Measurements from ENCODE around the gene HP. TPM values are rescaled to one million over a fixed set of nuclear protein-coding genes. Genes with fewer than 3 reads are reported as not detected.
A peak's percentile ranks its signal among the peaks of the same experiment; 100 is the strongest.
"Not testable (repeated sequence)": the region's sequence is repeated elsewhere in the genome, so short reads cannot be mapped to it uniquely, and the experiment has no call there.

HP gene
- total RNA-seq, 1 experiment from 2014 or later, result 10.0 TPM

DNA sequence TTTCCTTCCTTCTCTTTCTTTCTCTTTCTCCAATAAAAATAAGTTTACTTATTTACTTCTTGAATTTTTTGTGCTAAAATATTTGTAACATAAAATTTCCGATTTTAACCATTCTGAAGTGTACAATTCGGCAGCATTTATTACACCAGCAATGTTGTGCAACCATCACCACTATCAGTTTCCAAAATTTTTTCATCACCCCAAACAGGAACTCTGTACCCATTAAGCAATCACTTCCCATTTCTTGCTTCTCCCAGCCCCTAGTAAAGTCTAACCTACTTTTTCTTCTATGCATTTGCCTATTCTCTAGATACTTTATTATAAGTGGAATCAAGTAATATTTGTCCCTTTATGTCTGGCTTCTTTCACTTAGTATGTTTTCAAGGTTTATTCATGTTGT lies 2.5 kb upstream of the HP start:
- Mint-ChIP-seq H3K27me3 (ENCODE audit: low read depth) (peaks cover 16% of the 10 kb centered on the region), H3K27ac (no peak overlapping the region), H3K9me3 (peaks cover 12% of the 10 kb centered on the region), H3K4me1 (no peaks in the 10 kb centered on the region), H3K4me3 (no peak overlapping the region), H3K36me3 (no peaks in the 10 kb centered on the region)
- no peak for DNase-seq (ENCODE audit: low spot score)
- ChIA-PET POLR2A (no interaction called here), CTCF (no interaction called here)
- ATAC-seq, result no peak
- TF ChIP-seq, protein P1, sequence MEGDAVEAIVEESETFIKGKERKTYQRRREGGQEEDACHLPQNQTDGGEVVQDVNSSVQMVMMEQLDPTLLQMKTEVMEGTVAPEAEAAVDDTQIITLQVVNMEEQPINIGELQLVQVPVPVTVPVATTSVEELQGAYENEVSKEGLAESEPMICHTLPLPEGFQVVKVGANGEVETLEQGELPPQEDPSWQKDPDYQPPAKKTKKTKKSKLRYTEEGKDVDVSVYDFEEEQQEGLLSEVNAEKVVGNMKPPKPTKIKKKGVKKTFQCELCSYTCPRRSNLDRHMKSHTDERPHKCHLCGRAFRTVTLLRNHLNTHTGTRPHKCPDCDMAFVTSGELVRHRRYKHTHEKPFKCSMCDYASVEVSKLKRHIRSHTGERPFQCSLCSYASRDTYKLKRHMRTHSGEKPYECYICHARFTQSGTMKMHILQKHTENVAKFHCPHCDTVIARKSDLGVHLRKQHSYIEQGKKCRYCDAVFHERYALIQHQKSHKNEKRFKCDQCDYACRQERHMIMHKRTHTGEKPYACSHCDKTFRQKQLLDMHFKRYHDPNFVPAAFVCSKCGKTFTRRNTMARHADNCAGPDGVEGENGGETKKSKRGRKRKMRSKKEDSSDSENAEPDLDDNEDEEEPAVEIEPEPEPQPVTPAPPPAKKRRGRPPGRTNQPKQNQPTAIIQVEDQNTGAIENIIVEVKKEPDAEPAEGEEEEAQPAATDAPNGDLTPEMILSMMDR (IDR thresholded peaks at IDR 0.05), result no peak
- no peak for TF ChIP-seq SP1 (CRISPR knock-in tag; conservative IDR thresholded peaks at IDR 0.05)
- TF ChIP-seq, protein P2, sequence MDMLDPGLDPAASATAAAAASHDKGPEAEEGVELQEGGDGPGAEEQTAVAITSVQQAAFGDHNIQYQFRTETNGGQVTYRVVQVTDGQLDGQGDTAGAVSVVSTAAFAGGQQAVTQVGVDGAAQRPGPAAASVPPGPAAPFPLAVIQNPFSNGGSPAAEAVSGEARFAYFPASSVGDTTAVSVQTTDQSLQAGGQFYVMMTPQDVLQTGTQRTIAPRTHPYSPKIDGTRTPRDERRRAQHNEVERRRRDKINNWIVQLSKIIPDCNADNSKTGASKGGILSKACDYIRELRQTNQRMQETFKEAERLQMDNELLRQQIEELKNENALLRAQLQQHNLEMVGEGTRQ (CRISPR knock-in tag; IDR thresholded peaks at IDR 0.05), result no peak
- TF ChIP-seq ZNF317 (CRISPR knock-in tag; IDR thresholded peaks at IDR 0.05; ENCODE audit: borderline replicate concordance, low read depth), result no peak
- no peak for TF ChIP-seq SOX15 (CRISPR knock-in tag; IDR thresholded peaks at IDR 0.05)
- no peak for TF ChIP-seq AR (CRISPR knock-in tag; IDR thresholded peaks at IDR 0.05)
- TF ChIP-seq, protein P3, sequence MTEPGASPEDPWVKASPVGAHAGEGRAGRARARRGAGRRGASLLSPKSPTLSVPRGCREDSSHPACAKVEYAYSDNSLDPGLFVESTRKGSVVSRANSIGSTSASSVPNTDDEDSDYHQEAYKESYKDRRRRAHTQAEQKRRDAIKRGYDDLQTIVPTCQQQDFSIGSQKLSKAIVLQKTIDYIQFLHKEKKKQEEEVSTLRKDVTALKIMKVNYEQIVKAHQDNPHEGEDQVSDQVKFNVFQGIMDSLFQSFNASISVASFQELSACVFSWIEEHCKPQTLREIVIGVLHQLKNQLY (CRISPR knock-in tag; IDR thresholded peaks at IDR 0.05), result no peak
- TF ChIP-seq NFATC4 (CRISPR knock-in tag; IDR thresholded peaks at IDR 0.05), result no peak
- TF ChIP-seq GRHL2 (CRISPR knock-in tag; IDR thresholded peaks at IDR 0.05; ENCODE audit: insufficient replicate concordance, severe bottlenecking), result no peak
- TF ChIP-seq E2F4 (CRISPR knock-in tag; IDR thresholded peaks at IDR 0.05; ENCODE audit: borderline replicate concordance, low read depth), result no peak

- ATAC-seq (no peak), DNase-seq (ENCODE audit: low spot score) (no peak)
- Mint-ChIP-seq H3K9me3 (no peaks in the 10 kb centered on the region), H3K27ac (no peak overlapping the region), H3K4me3 (no peak overlapping the region), H3K4me1 (no peaks in the 10 kb centered on the region), H3K36me3 (no peaks in the 10 kb centered on the region), H3K27me3 (ENCODE audit: low read depth) (peaks cover 4% of the 10 kb centered on the region)
- POLR2A ChIA-PET, result no interaction called here
- CTCF ChIA-PET, result no interaction called here
- no peak for TF ChIP-seq ATF2 (CRISPR knock-in tag; IDR thresholded peaks at IDR 0.05; ENCODE audit: borderline replicate concordance, low read depth)
- no peak for TF ChIP-seq ZSCAN18 (CRISPR knock-in tag; IDR thresholded peaks at IDR 0.05)
- no peak for TF ChIP-seq ZNF512 (CRISPR knock-in tag; IDR thresholded peaks at IDR 0.05; ENCODE audit: borderline replicate concordance)
- no peak for TF ChIP-seq E2F4 (CRISPR knock-in tag; IDR thresholded peaks at IDR 0.05; ENCODE audit: borderline replicate concordance, low read depth)
Measured at GRCh38 chr16:72055911-72056310, 1.6 kb downstream of the HP start.

GRCh38 chr16:72057313-72057712 lies 3.0 kb downstream of the HP start:
- DNase-seq (ENCODE audit: low spot score); H3K4me3 Mint-ChIP-seq; CTCF ChIA-PET; H3K27ac Mint-ChIP-seq; H3K4me1 Mint-ChIP-seq; H3K9me3 Mint-ChIP-seq; H3K36me3 Mint-ChIP-seq; H3K27me3 Mint-ChIP-seq (ENCODE audit: low read depth); POLR2A ChIA-PET: not testable (repeated sequence)
- ATAC-seq, result peak; percentile 48; the same call in 1 of the 2 replicates

DNA sequence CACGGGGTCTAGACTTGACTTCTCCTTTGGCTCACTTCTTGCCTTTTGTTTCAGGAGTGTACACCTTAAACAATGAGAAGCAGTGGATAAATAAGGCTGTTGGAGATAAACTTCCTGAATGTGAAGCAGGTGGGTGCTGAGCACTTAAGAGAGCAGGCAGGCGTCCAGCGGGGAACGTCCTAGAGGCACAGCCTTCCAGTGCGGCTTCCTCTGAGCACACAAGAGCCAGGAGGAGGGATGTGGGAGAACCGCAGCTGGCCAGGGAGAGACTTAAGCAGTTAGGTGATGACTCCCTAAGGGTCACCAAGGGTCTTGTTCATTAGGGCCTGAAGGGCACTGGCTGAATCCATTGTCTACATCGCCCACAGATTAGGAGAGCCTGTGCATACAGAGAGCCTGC lies 4.8 kb downstream of the HP start:
- POLR2A ChIA-PET; CTCF ChIA-PET; H3K27me3 Mint-ChIP-seq (ENCODE audit: low read depth); DNase-seq (ENCODE audit: low spot score); H3K9me3 Mint-ChIP-seq; H3K4me3 Mint-ChIP-seq; H3K36me3 Mint-ChIP-seq; H3K4me1 Mint-ChIP-seq; H3K27ac Mint-ChIP-seq: not testable (repeated sequence)
- peak; percentile 42; the same call in 1 of the 2 replicates for ATAC-seq
